Measurements from ENCODE around the gene MLLT3.
"Not testable (repeated sequence)": the region's sequence is repeated elsewhere in the genome, so short reads cannot be mapped to it uniquely, and the experiment has no call there.

MLLT3 gene

DNA sequence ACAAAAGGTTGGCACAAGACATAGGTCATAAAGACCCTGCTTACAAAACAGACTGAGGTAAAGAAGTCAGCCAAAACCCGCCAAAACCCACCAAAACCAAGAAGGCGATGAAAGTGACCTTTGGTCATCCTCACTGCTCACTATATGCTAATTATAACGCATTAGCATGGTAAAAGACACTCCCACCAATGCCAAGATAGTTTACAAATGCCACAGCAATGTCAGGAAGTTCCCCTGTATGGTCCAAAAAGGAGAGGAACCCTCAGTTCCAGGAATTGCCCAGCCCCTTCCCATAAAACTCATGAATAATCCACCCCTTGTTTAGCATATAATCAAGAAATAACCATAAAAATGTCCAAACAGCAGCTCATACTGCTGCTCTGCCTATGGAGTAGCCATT lies 27.7 kb downstream of the MLLT3 start:
- DNase-seq (ENCODE audit: low read depth): no peak

DNA sequence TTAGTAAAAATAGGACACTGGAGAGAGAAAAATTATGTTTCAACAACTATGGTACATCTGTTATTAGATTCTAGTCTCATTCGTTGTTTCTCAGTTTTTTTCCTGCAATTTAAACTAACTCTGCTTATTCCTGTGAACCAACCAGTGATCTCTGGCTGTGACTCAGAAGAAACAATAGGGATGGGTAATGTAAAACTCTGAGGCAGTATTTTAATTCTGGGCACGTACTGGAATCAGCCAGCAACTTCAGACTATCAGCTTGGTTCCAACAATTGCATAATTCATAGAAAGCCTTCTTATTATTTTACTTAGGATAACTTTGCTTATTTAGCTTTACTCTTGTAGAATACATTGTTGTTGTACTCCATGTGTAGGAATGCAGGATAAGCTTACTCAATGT lies 28.8 kb downstream of the MLLT3 start:
- DNase-seq (ENCODE audit: low read depth): no peak

DNA sequence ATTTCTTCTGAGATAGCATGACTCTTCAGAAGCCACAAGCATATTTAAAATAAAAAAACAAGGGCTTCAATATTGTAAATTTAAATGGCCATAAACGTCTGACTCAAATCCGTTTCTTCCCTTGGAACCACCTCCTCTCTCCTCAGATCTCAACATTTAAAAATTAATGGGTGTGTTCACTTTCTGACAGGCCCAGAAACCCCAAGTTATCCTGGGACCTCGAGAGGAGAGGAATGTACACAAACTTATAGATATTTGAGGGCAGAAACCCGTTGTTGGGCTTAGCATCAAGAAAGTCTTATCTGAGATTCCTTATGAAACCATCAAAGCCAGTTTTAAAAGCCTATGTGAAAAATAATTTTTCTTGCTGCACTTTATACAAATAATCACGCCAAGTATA lies 29.2 kb downstream of the MLLT3 start:
- DNase-seq (ENCODE audit: low read depth): no peak

DNA sequence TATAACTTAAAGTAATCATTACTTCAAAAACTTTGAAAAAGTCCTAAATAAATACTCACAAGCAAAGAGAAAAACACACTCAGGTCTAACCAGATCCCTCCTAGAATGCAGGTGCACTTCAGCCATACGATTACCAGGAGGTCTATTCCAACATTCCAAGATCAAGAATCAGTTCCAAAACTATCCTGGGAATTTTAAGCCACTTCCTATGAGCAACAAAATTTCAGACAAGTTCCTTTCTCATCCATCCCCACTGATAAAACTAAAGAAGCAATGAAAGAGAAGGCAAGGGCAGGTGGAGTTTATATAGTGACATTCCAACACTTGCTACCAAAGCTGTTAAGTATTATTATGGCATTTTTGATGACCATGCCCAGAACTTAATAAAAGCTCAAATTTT lies 29.6 kb downstream of the MLLT3 start:
- DNase-seq (ENCODE audit: low read depth): no peak

DNA sequence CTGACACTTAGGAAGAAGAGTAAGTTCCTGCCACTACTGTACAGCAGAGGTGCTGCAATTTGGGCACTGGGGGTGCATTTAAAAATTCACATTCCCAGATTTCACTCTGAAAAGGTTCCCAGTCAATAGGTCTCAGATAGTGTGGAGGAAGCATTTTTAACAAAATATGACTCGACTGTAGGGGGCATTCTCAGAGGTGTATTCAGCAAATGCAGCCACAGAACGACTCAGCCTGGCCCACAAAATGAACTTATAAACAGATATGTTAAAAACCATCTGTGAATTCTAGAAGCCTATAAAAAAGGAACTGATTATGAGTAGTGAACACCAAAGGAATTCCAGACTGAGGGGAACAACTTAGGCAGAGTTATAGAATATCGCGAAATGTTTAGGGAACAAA lies 31.1 kb downstream of the MLLT3 start:
- no peak for DNase-seq (ENCODE audit: low read depth)

DNA sequence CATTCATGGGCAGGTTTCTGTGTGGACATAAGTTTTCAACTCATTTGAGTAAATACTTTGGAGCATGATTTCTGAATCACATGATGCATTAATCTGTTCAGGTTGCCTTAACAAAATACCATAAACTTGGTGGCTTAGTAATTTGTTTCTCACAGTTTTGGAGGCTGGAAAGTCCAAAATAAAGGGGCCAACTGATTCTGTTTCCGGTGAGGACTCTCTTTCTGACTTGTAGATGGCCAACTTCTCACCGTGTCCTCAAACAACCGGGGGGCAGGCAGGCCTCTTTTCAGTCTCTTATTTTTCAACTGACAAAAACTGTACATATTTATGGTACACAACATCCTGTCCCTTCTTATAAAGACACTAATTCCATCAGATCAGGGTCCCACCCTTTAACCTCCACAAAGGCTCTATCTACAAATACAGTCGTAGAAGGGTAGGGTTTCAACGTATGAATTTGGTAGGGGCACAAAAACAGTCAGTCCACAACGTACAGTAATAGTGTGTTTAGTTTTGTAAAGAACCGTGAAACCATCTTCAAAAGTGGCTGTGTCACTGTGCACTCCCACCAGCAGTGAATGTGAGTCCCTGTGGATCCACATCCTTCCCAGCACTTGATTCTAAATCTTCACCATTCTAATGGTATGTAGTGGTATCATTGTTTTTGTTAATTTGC lies 37.2 kb downstream of the MLLT3 start:
- no peak for DNase-seq (ENCODE audit: low read depth)

DNA sequence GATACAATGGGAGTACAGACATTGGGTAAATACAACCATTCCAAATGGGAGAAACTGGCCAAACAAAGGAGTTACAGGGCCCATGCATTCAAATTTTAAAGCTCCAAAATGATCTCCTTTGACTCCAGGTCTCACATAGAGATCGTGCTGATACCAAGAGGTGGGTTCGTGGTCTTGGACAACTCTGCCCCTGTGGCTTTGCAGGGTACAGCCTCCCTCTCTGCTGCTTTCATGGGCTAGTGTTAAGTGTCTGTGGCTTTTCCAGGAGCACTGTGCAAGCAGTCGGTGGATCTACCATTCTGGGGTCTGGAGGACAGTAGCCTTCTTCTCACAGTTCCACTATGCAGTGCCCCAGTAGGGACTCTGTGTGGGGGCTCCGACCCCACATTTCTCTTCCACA lies 39.2 kb downstream of the MLLT3 start:
- not testable (repeated sequence) for DNase-seq (ENCODE audit: low read depth)

DNA sequence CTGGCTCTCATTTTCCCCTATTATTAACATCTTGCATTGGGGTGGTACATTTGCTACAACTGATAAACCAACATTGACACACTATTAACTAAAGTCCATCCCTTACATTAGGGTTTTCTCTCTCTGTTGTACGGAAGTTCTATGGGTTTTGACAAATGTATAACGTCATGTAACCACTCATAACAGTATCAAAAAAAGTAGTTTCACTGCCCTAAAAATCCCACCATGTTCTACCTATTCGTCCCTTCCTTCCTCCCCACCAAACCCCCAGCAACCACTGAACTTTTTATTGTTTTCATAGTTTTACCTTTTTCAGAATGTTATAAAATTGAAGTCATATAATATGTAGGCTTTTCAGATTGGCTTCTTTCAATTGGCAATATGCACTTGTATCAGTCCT lies 40.1 kb downstream of the MLLT3 start:
- DNase-seq (ENCODE audit: low read depth): no peak

DNA sequence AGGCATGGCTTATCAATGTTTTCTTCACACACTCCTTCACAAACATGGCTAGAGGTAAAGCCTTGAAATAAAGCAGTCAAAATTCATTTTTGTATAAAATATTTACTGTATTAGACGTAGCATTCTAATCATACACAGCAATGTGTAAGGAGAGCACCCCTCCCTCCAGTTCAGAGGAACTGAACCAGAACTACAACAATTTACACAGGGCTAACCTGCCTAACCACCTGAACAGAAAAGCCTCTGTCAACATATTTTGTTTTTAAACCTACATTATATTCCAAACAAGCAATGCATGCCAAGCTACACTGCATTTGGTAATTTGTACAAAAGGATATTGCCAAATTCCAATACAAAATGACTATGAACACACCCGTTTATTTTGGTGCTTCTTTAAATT lies 41.6 kb downstream of the MLLT3 start:
- DNase-seq (ENCODE audit: low read depth): no peak

DNA sequence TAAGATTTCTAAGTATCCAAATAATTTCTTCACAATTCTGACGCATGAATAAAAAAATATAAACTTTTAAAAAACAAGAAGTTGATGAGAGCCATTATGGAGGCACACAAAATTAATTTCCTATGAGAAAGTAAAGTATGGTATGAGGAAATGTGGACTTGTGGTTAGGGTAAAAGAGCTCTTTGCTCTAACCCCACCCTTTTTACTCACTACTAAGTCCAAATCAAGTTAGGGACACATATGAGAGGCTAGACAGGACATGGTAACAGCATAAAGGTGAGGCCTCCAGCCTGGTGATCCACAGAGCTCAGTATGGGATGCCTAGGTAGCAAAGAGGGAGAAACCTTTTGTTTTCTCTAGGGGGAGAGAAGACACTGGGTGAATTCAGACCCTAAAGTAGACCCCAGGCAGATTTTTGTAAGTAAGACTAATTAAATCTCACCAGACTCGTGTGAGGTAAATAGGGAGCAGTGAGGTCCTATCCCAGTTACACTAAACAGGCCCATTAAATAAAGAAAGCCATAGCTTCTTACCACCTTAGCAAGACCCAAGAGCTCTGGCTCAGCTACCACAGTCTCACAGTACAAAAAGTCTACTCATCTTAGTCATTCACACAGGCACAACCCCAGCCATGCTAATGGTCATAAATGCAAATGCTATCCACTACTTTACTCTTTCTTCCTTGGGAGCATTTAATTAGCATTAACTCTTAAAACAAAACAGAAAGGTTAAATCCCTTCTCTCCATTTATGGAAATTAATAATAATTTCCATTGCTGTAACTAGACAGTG lies 42.6 kb downstream of the MLLT3 start:
- DNase-seq (ENCODE audit: low read depth): no peak

DNA sequence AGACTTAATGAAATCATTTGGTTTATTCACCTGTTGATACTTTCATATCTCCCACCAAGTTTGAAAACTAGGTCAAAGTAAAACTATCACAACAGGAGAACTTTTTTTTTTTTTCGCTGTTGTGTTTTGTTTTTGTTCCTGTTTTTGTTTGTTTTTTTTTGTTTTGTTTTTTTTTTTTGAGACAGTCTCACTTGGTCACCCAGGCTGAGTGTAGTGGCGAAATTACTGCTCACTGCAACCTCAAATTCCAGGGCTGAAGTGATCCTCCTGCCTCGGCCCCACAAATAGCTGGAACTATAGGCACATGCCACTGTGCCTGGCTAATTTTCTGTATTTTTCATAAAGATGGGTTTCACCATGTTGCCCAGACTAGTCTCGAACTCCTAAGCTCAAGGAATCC lies 49.3 kb downstream of the MLLT3 start:
- DNase-seq (ENCODE audit: low read depth): no peak

DNA sequence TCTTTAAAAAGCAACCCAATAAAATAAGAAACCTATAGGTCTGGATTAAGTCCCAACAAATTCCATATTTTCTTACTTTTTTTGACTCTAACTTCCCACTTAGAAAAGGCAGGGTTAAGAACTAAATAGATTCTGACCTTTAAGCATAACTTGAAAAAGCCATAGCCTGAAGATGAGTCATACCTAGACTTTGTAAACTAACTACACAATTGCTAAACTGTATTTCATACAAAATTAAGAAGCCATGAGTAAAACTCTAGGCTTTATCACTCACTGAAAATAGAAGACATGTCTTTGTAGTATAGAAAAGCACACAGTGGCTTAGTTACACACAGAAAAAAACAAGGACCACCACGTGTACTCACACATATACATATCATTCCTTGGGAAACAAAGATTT lies 51.5 kb downstream of the MLLT3 start:
- DNase-seq (ENCODE audit: low read depth): no peak

DNA sequence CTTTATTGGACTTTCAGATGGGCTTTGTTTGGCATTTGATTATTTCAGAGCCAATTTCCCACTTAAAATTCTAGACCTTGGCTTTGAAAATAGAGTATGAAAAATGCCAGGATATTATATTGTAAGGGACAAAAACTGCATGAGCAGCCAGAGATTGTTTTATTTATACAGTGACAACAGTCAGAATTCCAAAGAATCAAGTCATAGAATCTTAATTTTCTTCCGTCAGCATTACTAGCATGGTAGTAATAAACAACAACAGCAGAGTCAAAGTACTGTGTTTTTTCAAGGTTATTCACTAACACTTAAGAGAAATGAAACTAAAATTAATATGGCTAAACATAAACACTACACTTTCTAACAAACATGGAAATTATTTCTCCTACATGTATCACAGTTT lies 52.2 kb downstream of the MLLT3 start:
- no peak for DNase-seq (ENCODE audit: low read depth)

DNA sequence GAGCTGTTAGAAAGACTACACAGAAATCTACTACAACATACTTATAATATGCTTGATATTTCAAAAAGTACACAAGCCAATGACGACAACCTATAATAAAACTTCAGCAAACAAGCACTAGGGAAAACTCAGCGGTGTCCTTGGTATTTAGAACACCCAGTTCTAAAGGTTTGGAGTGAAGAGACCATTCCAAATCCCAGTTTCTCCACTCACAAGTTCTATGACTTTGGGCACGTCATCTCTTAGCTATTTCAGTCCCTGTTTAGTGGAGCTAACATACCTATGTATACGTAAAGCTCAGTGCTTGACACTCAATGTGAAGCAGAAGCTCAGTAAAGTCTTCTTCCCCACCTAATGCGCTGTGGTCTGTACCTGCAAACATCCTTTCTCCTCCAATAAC lies 52.8 kb downstream of the MLLT3 start:
- DNase-seq (ENCODE audit: low read depth): no peak

DNA sequence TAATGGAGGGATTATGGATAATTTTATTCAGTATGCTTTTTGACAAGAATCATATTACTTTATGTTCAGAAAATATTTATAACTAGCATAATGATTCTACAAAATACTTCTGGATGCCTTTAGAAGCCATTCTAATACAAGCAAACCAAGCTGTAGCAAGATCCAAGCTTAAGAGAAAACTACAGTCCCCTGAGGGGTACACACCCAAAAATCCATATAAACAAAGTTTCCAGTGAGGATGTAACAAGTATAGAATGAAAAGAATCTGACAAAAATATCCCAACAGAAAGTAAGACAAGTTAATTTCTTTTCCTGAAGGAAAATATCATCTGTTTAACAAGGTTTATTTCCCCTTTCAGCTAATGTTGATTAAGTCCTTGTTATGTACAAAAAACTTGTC lies 53.9 kb downstream of the MLLT3 start:
- DNase-seq (ENCODE audit: low read depth): no peak

DNA sequence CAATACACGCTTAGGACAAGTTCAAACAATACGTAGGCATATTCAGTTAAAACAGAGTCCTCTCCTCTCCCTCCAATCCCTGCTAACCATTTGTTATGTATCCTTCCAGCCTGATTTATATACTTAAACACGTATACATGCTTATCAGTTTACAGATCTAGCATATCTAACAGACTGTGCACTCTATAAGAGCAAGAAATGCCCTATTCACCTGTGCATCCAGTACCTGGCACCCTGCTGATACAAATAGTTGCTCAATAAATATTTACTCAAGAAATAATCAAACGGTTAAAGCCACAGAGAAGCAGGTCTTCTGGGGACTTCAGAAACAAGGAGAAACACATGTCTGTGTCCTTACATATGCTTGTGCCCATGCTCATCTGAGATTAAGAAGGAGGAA lies 55.9 kb downstream of the MLLT3 start:
- no peak for DNase-seq (ENCODE audit: low read depth)

DNA sequence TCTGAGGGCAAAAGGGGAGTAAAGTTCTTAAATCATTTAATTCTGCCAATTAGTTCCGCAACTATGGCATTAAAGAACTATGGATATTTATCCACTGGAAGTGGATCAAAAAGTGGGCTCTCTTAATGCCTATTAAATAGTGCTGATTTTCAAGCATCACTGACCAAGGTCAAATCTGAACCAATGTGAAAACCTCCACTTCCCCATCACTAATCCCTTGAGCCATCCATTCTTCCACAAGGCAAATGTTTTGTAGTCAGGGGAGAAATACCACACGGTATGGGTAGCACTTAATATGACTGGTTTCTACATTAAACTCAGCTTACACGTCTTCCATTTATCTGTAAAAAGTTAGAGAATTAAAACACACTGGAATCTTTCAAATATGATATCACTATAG lies 57.6 kb downstream of the MLLT3 start:
- DNase-seq (ENCODE audit: low read depth): no peak

DNA sequence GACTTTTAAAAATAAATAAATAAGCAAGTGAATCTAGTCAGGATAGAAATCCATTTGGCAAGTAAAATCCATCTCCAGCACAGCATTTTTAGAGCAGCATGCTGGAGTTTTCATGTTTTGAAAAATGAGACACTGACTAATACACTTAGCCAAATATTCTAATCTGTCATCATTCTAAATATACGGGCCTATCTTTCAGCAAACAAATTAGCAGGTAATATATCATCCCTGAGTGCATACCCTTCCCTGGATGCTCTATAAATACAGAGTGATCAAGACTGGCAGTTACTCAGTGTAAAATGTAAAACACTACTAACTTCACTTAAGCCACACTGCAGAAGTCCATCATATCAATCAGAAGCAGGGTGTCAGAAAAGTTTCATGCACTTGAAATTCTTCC lies 58.4 kb downstream of the MLLT3 start:
- DNase-seq (ENCODE audit: low read depth): no peak

DNA sequence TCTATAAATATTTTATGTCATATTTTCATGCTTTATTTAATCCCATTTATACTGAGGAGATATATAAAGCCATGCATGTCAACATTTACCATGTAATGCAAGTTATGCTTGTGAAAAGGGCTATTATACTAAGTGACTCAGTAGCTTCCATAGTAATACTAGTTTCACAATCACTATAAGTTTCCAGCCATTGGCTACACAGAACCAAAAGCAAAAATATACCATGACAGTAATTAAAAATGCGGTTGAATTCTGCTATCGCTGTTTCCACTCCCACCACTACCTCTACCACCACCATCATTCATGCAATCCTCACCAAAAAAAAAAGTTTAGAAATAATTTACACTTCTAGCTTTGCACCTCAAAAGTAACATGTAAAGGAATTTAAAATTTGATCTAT lies 60.2 kb downstream of the MLLT3 start:
- no peak for DNase-seq (ENCODE audit: low read depth)

DNA sequence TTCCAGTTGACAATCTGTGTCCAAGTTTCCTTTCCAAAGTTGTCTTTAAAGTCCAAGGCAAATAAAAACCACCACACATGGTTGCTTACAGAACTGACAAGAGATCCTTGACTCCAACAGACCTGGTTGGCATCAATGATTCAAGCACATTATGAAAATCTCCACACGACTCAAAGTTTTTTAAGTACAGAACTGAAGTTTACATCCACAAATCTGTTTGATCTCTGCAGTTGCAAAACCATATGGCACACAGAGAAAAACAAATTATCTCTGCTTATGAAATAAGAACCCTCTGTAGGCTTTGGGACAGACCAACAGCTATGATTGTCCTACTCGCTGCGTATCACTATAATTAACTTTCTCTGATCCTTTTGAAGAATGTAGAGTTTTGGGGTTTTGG lies 60.8 kb downstream of the MLLT3 start:
- DNase-seq (ENCODE audit: low read depth): no peak

DNA sequence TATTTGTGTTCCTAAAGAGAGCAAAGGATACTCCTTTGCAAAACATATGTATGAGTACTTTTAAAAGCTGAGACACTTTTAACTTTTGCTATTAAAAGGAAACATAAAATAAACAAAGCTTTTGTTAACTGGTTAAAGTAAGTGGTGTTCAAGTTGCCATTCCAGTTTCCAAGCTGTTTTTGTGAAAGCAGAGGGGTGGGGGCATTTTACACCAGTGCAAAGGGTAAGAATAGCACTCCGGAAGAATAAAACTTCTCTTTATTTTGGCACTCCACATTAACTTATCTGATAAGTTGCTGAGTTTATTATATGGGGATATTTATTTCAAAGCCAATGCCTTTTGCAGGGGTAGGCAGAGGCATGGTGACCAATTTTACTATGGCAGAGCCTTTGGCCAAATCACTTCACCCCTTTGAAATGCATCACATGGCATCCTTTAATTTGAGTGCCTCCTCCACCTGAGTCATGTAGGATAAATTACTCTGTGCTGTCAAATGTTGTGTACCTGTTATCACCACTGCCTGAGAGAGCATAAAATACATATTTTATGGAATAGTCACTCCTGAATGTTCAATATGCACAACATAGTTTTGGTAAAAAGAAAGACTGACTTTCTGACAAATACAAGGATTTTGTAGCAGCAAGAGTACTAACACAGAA lies 62.9 kb downstream of the MLLT3 start:
- DNase-seq (ENCODE audit: low read depth): no peak

DNA sequence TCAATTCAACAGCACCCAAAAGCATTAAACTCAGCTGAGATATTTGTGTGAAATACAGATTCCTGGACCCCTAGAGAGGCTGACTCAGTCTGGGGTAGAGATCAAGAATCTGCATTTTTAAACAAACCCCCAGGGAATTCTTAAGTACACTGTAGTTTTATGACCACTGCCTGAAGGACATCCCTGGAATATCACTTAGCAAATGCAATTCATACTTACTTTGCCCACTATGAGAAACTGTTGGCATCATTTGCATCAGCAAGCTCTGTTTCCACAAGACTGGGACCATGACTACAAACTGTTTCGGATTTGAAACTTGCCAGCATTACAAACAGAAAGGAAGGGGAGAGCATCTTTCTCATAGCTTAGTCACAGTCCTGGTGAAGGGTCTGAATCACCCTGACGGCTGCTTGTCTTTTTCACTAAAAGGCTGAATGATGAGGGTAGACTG lies 63.7 kb downstream of the MLLT3 start:
- DNase-seq (ENCODE audit: low read depth): no peak

DNA sequence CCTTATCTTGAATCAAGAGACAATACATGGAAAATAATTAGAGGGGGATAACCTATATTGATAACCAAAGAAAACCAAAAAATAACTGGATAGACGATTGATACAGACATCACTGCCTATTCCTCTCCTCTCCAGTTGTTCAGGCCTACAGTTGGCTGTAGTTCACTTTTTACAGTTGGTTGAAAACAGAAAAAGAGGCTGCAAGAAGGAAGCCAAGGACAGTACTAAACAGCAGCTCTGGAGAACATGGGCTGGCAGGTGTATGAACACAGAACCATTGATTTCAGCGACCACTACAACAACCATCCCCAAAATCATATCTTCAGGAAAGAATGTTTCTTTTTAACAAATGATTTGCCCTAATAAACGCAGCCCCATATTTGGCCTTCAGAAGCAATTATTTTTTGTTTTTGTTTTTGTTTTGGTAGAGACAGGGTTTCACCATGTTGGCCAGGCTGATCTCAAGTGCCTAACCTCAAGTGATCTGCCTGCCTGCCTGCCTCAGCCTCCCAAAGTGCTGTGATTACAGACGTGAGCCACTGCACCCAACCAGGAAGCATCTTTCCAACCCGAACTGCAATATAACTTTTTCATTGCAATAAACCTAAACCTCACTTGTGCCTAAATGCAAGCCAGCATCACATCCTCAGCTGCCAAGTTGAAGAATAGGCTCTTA lies 64.3 kb downstream of the MLLT3 start:
- no peak for DNase-seq (ENCODE audit: low read depth)

Data from stimulated activated CD8-positive, alpha-beta memory T cell treated with anti-CD3 and anti-CD28 coated beads, Interleukin-15, amount 100 ng/mL, for 24 hours (primary cell).